Spleen (tissue), 11 donors: Measurements from ENCODE around the gene ABCA3. TPM values are rescaled to one million over a fixed set of nuclear protein-coding genes. Genes with fewer than 3 reads are reported as not detected.
A peak's percentile ranks its signal among the peaks of the same experiment; 100 is the strongest.

Source experiments
- DNase-seq: peaks from one replicate; pipeline ENCODE4 v3.0.0-alpha.2; 2020
- H3K27ac ChIP-seq, 8 donors: fragments of 200-600 bp; sonication (generic) in 7 of 8; 1 replicate in 4 of 8; 2 replicates in 4 of 8; pipeline versions ENCODE4 v1.5.0 to v1.8.0; 2016 to 2021; ENCODE audit warnings: inconsistent platforms in 4 of 8, mild to moderate bottlenecking in 4 of 8, moderate library complexity in 1 of 8
- H3K27me3 ChIP-seq, 7 donors: fragments of 200-600 bp; sonication (generic) in 6 of 7; replicated peaks in 1 of 7; 1 replicate in 4 of 7; 2 replicates in 3 of 7; pipeline versions ENCODE4 v1.5.0 to v1.8.0; 2016 to 2021; ENCODE audit warnings: inconsistent platforms in 3 of 7, mild to moderate bottlenecking in 1 of 7
- H3K36me3 ChIP-seq, 6 donors: fragments of 200-600 bp; sonication (generic) in 5 of 6; 1 replicate in 4 of 6; 2 replicates in 2 of 6; pipeline versions ENCODE4 v1.5.0 to v1.8.0; 2016 to 2021; ENCODE audit warnings: inconsistent platforms in 2 of 6
- H3K4me1 ChIP-seq, 6 donors: fragments of 200-600 bp; sonication (generic) in 5 of 6; 1 replicate in 3 of 6; 2 replicates in 3 of 6; pipeline versions ENCODE4 v1.5.0 to v1.8.0; 2016 to 2021; ENCODE audit warnings: inconsistent platforms in 3 of 6
- H3K4me3 ChIP-seq, 8 donors: fragments of 200-600 bp; sonication (generic) in 7 of 8; 1 replicate in 4 of 8; 2 replicates in 4 of 8; pipeline versions ENCODE4 v1.5.0 to v1.8.0; 2016 to 2021; ENCODE audit warnings: inconsistent platforms in 4 of 8, mild to moderate bottlenecking in 4 of 8, moderate library complexity in 2 of 8
- H3K9me3 ChIP-seq, 8 donors: fragments of 200-600 bp; sonication (generic) in 7 of 8; 1 replicate in 4 of 8; 2 replicates in 4 of 8; pipeline versions ENCODE4 v1.5.0 to v1.8.0; 2016 to 2021; ENCODE audit warnings: inconsistent platforms in 4 of 8
- POLR2A ChIP-seq, 3 donors: fragments of 450-650 bp; IDR thresholded peaks; one replicate each; pipeline ENCODE4 v1.5.1; 2017; ENCODE audit warnings: antibody characterized with exemption in 3 of 3, mild to moderate bottlenecking in 1 of 3
- POLR2AphosphoS5 ChIP-seq, 3 donors: sonication (generic); formaldehyde crosslinking; IDR thresholded peaks; one replicate each; pipeline ENCODE4 v1.5.1; 2017; ENCODE audit warnings: antibody characterized with exemption in 3 of 3
- WGBS, 5 donors: extraction: QIAGEN DNeasy Blood & Tissue Kit in 3 of 5; methylation state at CpG; one replicate each; pipeline versions ENCODE4 v1.1.5 to v1.1.7; 2013 to 2018; 5-methylcytosine and 5-hydroxymethylcytosine counted together
- intact Hi-C: fragments of 100-400 bp; cut with DNase I; formaldehyde crosslinking; loops from one replicate; pipeline ENCODE4 v1.15.0; 2023; ENCODE audit warnings: low total_unique reads
- polyA plus RNA-seq, 3 donors: library from polyadenylated mRNA; stranded (reverse); fragments of 200-250 nt; gene quantifications; one replicate each; pipeline ENCODE4 v1.2.1, GENCODE V29; 2013
- total RNA-seq, 7 donors: library from RNA; depleted of rRNA in 3 of 7; stranded (reverse); fragments of >200 nt in 3 of 7; fragmentation: NEBNext Ultra II Directional in 4 of 7; extraction: Animal tissue kit (Norgen Biotek cat#: 25700) in 4 of 7; gene quantifications; one replicate each; pipeline versions ENCODE4 v1.1.0 to v1.2.1, GENCODE V29; 2016 to 2021
- TF ChIP-seq, protein P1 (sequence below), 11 experiments: fragments of 200-600 bp in 7 of 11; fragments of 450-650 bp in 4 of 11; sonication (generic) in 4 of 11; IDR thresholded peaks in 8 of 11; conservative IDR thresholded peaks in 3 of 11; 1 replicate in 7 of 11; 2 replicates in 4 of 11; pipeline versions ENCODE4 v1.4.0 to v1.8.0; 2016 to 2021; ENCODE audit warnings: antibody characterized with exemption in 11 of 11, inconsistent platforms in 4 of 11, mild to moderate bottlenecking in 1 of 11
- donor health status: healthy with polysubstance abuse.
- donor health status: DM: no; HTN: no; CAD: no; lungs with moderate emphysema.
- donor health status: DM: no; HTN: no; CAD: no.
- donor health status: Bipolar disorder and iron deficiency.
- donor health status: healthy.
- donor health status: DM: no; HTN: no; CAD: no.
- donor health status: DM: yes; HTN: yes; CAD: no.

The ABCA3 gene
- total and polyA plus RNA-seq, 10 donors: 2.5 to 12.6 (median 6.8) TPM

GRCh38 chr16:2287916-2288547, 52.5 kb downstream of the ABCA3 start:
- Histone ChIP-seq H3K4me3 (no peak overlapping the region), H3K4me1 (no peaks in the 10 kb centered on the region), H3K27me3 (no peaks in the 10 kb centered on the region), H3K27ac (no peak overlapping the region), H3K36me3 (peaks cover 0 to 86% (median 14%) of the 10 kb centered on the region in 6 donors), H3K9me3 (no peaks in the 10 kb centered on the region)
- peak; percentile 61 for DNase-seq
- WGBS, 5 donors: 88 to 92% (median 90%) methylated on average over 7 to 35 of the region's 35 CpGs
- TF ChIP-seq POLR2A (IDR thresholded peaks at IDR 0.05) (no peak), POLR2AphosphoS5 (IDR thresholded peaks at IDR 0.05) (no peak)
- TF ChIP-seq, protein P1, sequence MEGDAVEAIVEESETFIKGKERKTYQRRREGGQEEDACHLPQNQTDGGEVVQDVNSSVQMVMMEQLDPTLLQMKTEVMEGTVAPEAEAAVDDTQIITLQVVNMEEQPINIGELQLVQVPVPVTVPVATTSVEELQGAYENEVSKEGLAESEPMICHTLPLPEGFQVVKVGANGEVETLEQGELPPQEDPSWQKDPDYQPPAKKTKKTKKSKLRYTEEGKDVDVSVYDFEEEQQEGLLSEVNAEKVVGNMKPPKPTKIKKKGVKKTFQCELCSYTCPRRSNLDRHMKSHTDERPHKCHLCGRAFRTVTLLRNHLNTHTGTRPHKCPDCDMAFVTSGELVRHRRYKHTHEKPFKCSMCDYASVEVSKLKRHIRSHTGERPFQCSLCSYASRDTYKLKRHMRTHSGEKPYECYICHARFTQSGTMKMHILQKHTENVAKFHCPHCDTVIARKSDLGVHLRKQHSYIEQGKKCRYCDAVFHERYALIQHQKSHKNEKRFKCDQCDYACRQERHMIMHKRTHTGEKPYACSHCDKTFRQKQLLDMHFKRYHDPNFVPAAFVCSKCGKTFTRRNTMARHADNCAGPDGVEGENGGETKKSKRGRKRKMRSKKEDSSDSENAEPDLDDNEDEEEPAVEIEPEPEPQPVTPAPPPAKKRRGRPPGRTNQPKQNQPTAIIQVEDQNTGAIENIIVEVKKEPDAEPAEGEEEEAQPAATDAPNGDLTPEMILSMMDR (IDR thresholded peaks at IDR 0.05 in 8 of 11, conservative IDR thresholded peaks at IDR 0.05 in 3 of 11): no peak
- intact Hi-C loops: no loop called here

DNA sequence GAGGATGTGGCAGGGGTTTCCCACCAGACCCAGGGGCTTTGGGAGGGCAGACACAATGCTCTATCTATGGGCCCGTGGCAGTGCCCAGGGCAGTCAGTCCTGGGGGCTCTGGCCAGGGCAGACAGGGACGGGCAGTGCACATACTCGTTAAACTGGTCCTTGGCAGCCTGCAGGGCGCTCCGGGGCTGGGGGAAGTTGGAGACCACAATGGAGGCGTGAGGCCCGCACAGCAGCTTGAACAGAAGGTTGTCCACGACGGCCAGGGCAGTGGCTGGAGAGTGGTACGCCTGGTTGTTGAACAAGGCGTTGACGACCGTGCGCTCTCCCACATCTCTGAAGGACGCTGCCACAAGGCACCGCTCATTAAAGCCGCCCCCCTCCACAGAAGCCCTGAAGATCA, 54.0 kb downstream of the ABCA3 start:
- WGBS, 5 donors: 78 to 92% (median 88%) methylated on average over 15 to 17 of the region's 17 CpGs
- Histone ChIP-seq H3K27ac (no peak overlapping the region), H3K36me3 (peaks cover 0 to 81% (median 11%) of the 10 kb centered on the region in 6 donors), H3K4me1 (no peaks in the 10 kb centered on the region), H3K9me3 (no peaks in the 10 kb centered on the region), H3K4me3 (no peak overlapping the region), H3K27me3 (no peaks in the 10 kb centered on the region)
- DNase-seq: no peak
- intact Hi-C loops: no loop called here
- TF ChIP-seq, protein P1 (IDR thresholded peaks at IDR 0.05 in 8 of 11, conservative IDR thresholded peaks at IDR 0.05 in 3 of 11): no peak
- TF ChIP-seq POLR2A (IDR thresholded peaks at IDR 0.05) (no peak), POLR2AphosphoS5 (IDR thresholded peaks at IDR 0.05) (no peak)

DNA sequence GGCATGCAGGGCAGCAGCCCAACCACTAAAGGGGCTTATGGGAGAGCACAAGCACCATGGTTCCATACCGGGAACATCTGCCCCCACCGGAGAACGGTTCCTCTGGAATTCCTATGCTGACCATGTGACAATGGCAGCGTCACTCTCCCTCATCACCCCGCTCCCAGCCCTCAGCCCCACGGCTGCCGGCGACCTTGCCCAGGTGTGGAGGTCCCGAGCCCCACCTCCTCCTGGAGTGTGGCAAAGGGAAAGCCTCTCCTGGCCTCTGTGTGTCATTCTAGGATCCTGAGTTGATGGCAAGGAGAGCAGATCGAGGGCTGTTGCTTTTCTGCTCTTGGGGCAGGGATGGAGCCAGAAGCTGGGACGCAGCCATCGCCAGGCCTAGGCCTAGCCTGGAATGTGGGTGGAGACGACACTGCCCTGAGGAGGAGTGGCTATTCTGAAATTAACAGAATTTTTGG, 54.8 kb downstream of the ABCA3 start:
- H3K27ac ChIP-seq: no peak overlapping the region

More for the DNA sequence above, 54.8 kb downstream of the ABCA3 start:
- no peaks in the 10 kb centered on the region for H3K9me3 ChIP-seq
- no peaks in the 10 kb centered on the region for H3K27me3 ChIP-seq
- WGBS, 5 donors: 82 to 89% (median 88%) methylated on average over 7 to 13 of the region's 13 CpGs
- H3K36me3 ChIP-seq: peaks cover 0 to 78% (median 11%) of the 10 kb centered on the region in 6 donors
- DNase-seq: no peak
- no peaks in the 10 kb centered on the region for H3K4me1 ChIP-seq
- TF ChIP-seq POLR2AphosphoS5 (IDR thresholded peaks at IDR 0.05): no peak
- TF ChIP-seq, protein P1 (IDR thresholded peaks at IDR 0.05 in 8 of 11, conservative IDR thresholded peaks at IDR 0.05 in 3 of 11): no peak
- no peak for TF ChIP-seq POLR2A (IDR thresholded peaks at IDR 0.05)
- no peak overlapping the region for H3K4me3 ChIP-seq
- intact Hi-C loops: no loop called here
